Nephron (organoid): ENCODE results near the gene FGR.

ENCODE experiments used
- H3K27ac Mint-ChIP-seq, 3 experiments: 2 replicates each; pipeline ENCODE4 v1.8.0; 2020; ENCODE audit warnings: mixed read lengths in 3 of 3, mild to moderate bottlenecking in 2 of 3, moderate library complexity in 1 of 3
- H3K27me3 Mint-ChIP-seq: 2 replicates; pipeline ENCODE4 v1.8.0; 2021; ENCODE audit warnings: low read depth, mild to moderate bottlenecking, moderate library complexity, mixed read lengths
- H3K36me3 Mint-ChIP-seq: 2 replicates; pipeline ENCODE4 v1.8.0; 2020; ENCODE audit warnings: low read depth, mixed read lengths
- H3K4me1 Mint-ChIP-seq: 2 replicates; pipeline ENCODE4 v1.8.0; 2020; ENCODE audit warnings: mixed read lengths
- H3K4me3 Mint-ChIP-seq, 3 experiments: 2 replicates each; pipeline ENCODE4 v1.8.0; 2020; ENCODE audit warnings: mild to moderate bottlenecking in 3 of 3, mixed read lengths in 3 of 3, moderate library complexity in 2 of 3
- H3K9me3 Mint-ChIP-seq: 2 replicates; pipeline ENCODE4 v1.8.0; 2020; ENCODE audit warnings: mixed read lengths
- CTCF ChIP-seq, 3 experiments: fragments of 200-600 bp; sonication (generic); IDR thresholded peaks; one replicate each; pipeline ENCODE4 v1.5.0; 2021; ENCODE audit warnings: antibody characterized with exemption in 3 of 3; ENCODE audit not compliant: unreplicated experiment in 3 of 3

Gene FGR

GRCh38 chr1:27662707-27663393 lies 27.9 kb upstream of the FGR start:
- Mint-ChIP-seq H3K4me3 (peak overlapping the region; percentile 0 to 38 (median 12)), H3K36me3 (no peaks in the 10 kb centered on the region), H3K4me1 (peaks cover 26% of the 10 kb centered on the region), H3K9me3 (no peaks in the 10 kb centered on the region), H3K27me3 (peaks cover 4% of the 10 kb centered on the region), H3K27ac (peak overlapping the region; percentile 19 to 86 (median 53))
- peak; percentile 81 to 85 (median 82) for TF ChIP-seq CTCF (IDR thresholded peaks at IDR 0.05; ENCODE audit: unreplicated experiment in 3 of 3)

- peaks cover 26% of the 10 kb centered on the region for H3K4me1 Mint-ChIP-seq
- no peak for TF ChIP-seq CTCF (IDR thresholded peaks at IDR 0.05; ENCODE audit: unreplicated experiment in 3 of 3)
- H3K9me3 Mint-ChIP-seq = no peaks in the 10 kb centered on the region
- peaks cover 4% of the 10 kb centered on the region for H3K27me3 Mint-ChIP-seq
- peak overlapping the region in 1 of 3 experiments; percentile 38 for H3K4me3 Mint-ChIP-seq
- H3K27ac Mint-ChIP-seq = peak overlapping the region; percentile 19 to 86 (median 53)
- no peaks in the 10 kb centered on the region for H3K36me3 Mint-ChIP-seq
Observed at GRCh38 chr1:27662261-27662660, 27.3 kb upstream of the FGR start.

- peak overlapping the region in 2 of 3 experiments; percentile 16 to 19 for H3K27ac Mint-ChIP-seq
- H3K27me3 Mint-ChIP-seq = peaks cover 4% of the 10 kb centered on the region
- H3K36me3 Mint-ChIP-seq = no peaks in the 10 kb centered on the region
- peaks cover 26% of the 10 kb centered on the region for H3K4me1 Mint-ChIP-seq
- TF ChIP-seq CTCF (IDR thresholded peaks at IDR 0.05; ENCODE audit: unreplicated experiment in 3 of 3) = no peak
- peak overlapping the region in 2 of 3 experiments; percentile 24 to 28 for H3K4me3 Mint-ChIP-seq
- no peaks in the 10 kb centered on the region for H3K9me3 Mint-ChIP-seq
Observed at GRCh38 chr1:27661412-27662075, 26.6 kb upstream of the FGR start.

GRCh38 chr1:27660300-27660835 lies 25.4 kb upstream of the FGR start:
- peaks cover 35% of the 10 kb centered on the region for H3K4me1 Mint-ChIP-seq
- H3K9me3 Mint-ChIP-seq = no peaks in the 10 kb centered on the region
- H3K4me3 Mint-ChIP-seq = peak overlapping the region; percentile 82 to 88 (median 83)
- TF ChIP-seq CTCF (IDR thresholded peaks at IDR 0.05; ENCODE audit: unreplicated experiment in 3 of 3) = no peak
- peaks cover 4% of the 10 kb centered on the region for H3K27me3 Mint-ChIP-seq
- H3K36me3 Mint-ChIP-seq = no peaks in the 10 kb centered on the region
- peak overlapping the region; percentile 25 to 78 (median 31) for H3K27ac Mint-ChIP-seq

- Mint-ChIP-seq H3K36me3 (no peaks in the 10 kb centered on the region), H3K27ac (peak overlapping the region; percentile 22 to 78 (median 40)), H3K4me3 (peak overlapping the region; percentile 82 to 88 (median 83)), H3K9me3 (no peaks in the 10 kb centered on the region), H3K4me1 (peaks cover 41% of the 10 kb centered on the region), H3K27me3 (peaks cover 4% of the 10 kb centered on the region)
- no peak for TF ChIP-seq CTCF (IDR thresholded peaks at IDR 0.05; ENCODE audit: unreplicated experiment in 3 of 3)
Observed at GRCh38 chr1:27659497-27660299, 24.7 kb upstream of the FGR start.
